Measurements from ENCODE around the gene ASZ1. TPM values are rescaled to one million over a fixed set of nuclear protein-coding genes. Genes with fewer than 3 reads are reported as not detected.

The ASZ1 gene
- total and polyA plus RNA-seq, 2 of the 4 experiments (the other 2 are of a cell fraction) = not detected

- peak overlapping the region; percentile 83; the same call in 1 of the 2 replicates for H2BK20ac ChIP-seq (ENCODE audit: low read depth, low read length)
- H4K5ac ChIP-seq (ENCODE audit: low read depth, low read length) = peak overlapping the region; percentile 88
- no peaks in the 10 kb centered on the region for H3K79me1 ChIP-seq (ENCODE audit: low read depth in 1 of 2, low read length in 2 of 2)
- no peak overlapping the region for H2AK5ac ChIP-seq (ENCODE audit: low read depth, low read length)
- H4K20me1 ChIP-seq (ENCODE audit: insufficient read depth, low read length) = no peaks in the 10 kb centered on the region
- no peaks in the 10 kb centered on the region for H3K9me1 ChIP-seq (ENCODE audit: insufficient read depth, low read length)
- H3K27me3 ChIP-seq (ENCODE audit: control insufficient read depth, insufficient read depth, low read length) = no peaks in the 10 kb centered on the region
- H2BK5ac ChIP-seq (ENCODE audit: low read depth, low read length, poor library complexity, severe bottlenecking) = no peak overlapping the region
- peaks cover 2% of the 10 kb centered on the region; the same call in 1 of the 2 replicates for H3K4me1 ChIP-seq (ENCODE audit: control insufficient read depth, insufficient read depth, low read length)
- peak overlapping the region; percentile 71; the same call in 1 of the 2 replicates for H3K27ac ChIP-seq (ENCODE audit: insufficient read depth, low read length)
- BruUV-seq (replicated peaks) = no TSS peak
- ATAC-seq (ENCODE audit: low read depth) (peak; percentile 82), DNase-seq (peak; percentile 53)
- H2AK9ac ChIP-seq (replicated peaks; ENCODE audit: low read depth, low read length, poor library complexity) = no peak overlapping the region
- ChIA-PET CTCF (interaction anchor here (0.6 to 1.6 kb wide), 4 partner anchors 11 to 330 kb away, joined by 3 to 6 read pairs (median 4); no protein-coding TSS in a partner anchor), POLR2A (ENCODE audit: unreplicated experiment) (no interaction called here)
- dilution Hi-C loops (cut with HindIII; ENCODE audit: low sequenced_read_pairs, unreplicated experiment) = no loop called here
- H3K4me3 ChIP-seq (ENCODE audit: insufficient read depth, low read depth, low read length) = no peak overlapping the region
- peak overlapping the region; percentile 41; the same call in 1 of the 2 replicates for H3K9ac ChIP-seq (ENCODE audit: low read depth, low read length)
- peak overlapping the region; percentile 83; the same call in 1 of the 2 replicates for H3K14ac ChIP-seq (replicated peaks; ENCODE audit: low read depth, low read length)
- in situ Hi-C loops (cut with MboI; ENCODE audit: low sequenced_read_pairs) = loop anchor here (10.0 kb wide), 1 partner anchor 451 kb away; no protein-coding TSS in a partner anchor
- H4K8ac ChIP-seq (ENCODE audit: low read depth in 2 of 2, low read length in 2 of 2) = peak overlapping the region in 1 of 2 experiments; percentile 71; a peak in 2 of 4 replicates
- peaks cover 2% of the 10 kb centered on the region; the same call in 1 of the 2 replicates for H3K9me3 ChIP-seq (ENCODE audit: control insufficient read depth, insufficient read depth, low read length)
- H3K23ac ChIP-seq (ENCODE audit: low read depth, low read length) = peak overlapping the region; percentile 68; the same call in 1 of the 2 replicates
- H3K18ac ChIP-seq (ENCODE audit: low read depth, low read length) = peak overlapping the region; percentile 94
- no peak overlapping the region for H2AFZ ChIP-seq (replicated peaks; ENCODE audit: low read length, poor library complexity)
- intact Hi-C loops (cut with micrococcal nuclease) = loop anchor here (1.0 to 5.0 kb wide), 5 partner anchors 73 to 455 kb away; no protein-coding TSS in a partner anchor
- H3K4me2 ChIP-seq (ENCODE audit: low read depth, low read length) = peak overlapping the region; percentile 36; the same call in 1 of the 2 replicates
- no peak overlapping the region; the same call in 1 of the 2 replicates for H3K56ac ChIP-seq (ENCODE audit: extremely low read depth, insufficient read depth, low read length)
- H2BK15ac ChIP-seq (ENCODE audit: low read depth, low read length) = peak overlapping the region; percentile 23; the same call in 1 of the 3 replicates
- H4K91ac ChIP-seq (ENCODE audit: insufficient read depth, low read depth, low read length) = peak overlapping the region; percentile 55; the same call in 1 of the 2 replicates
- peak overlapping the region; percentile 89 for H2BK120ac ChIP-seq (ENCODE audit: low read depth, low read length)
- peak overlapping the region; percentile 71; the same call in 1 of the 2 replicates for H3K4ac ChIP-seq (ENCODE audit: low read depth, low read length)
- WGBS, 2 experiments (ENCODE audit: extremely low coverage in 2 of 2, insufficient read length in 1 of 2) = 67% methylated on average over 1 of the region's 6 CpGs; no CpG with 5 or more reads in 1 of the 2 experiments
- H3K36me3 ChIP-seq (ENCODE audit: control insufficient read depth, insufficient read depth, low read length) = no peaks in the 10 kb centered on the region
- TF ChIP-seq, protein P1, sequence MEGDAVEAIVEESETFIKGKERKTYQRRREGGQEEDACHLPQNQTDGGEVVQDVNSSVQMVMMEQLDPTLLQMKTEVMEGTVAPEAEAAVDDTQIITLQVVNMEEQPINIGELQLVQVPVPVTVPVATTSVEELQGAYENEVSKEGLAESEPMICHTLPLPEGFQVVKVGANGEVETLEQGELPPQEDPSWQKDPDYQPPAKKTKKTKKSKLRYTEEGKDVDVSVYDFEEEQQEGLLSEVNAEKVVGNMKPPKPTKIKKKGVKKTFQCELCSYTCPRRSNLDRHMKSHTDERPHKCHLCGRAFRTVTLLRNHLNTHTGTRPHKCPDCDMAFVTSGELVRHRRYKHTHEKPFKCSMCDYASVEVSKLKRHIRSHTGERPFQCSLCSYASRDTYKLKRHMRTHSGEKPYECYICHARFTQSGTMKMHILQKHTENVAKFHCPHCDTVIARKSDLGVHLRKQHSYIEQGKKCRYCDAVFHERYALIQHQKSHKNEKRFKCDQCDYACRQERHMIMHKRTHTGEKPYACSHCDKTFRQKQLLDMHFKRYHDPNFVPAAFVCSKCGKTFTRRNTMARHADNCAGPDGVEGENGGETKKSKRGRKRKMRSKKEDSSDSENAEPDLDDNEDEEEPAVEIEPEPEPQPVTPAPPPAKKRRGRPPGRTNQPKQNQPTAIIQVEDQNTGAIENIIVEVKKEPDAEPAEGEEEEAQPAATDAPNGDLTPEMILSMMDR (conservative IDR thresholded peaks at IDR 0.05; ENCODE audit: low read depth, low read length) = peak; percentile 58
- TF ChIP-seq USF2 (IDR thresholded peaks at IDR 0.05; ENCODE audit: low read depth, low read length) (no peak), POLR2A (IDR thresholded peaks at IDR 0.05; ENCODE audit: low read depth, low read length) (no peak), SMC3 (IDR thresholded peaks at IDR 0.05; ENCODE audit: low read depth, low read length) (peak; percentile 47), MAFK (IDR thresholded peaks at IDR 0.05; ENCODE audit: low read depth, low read length) (no peak; the same call in 1 of the 2 replicates), BHLHE40 (IDR thresholded peaks at IDR 0.05; ENCODE audit: low read depth, low read length) (no peak), FOS (IDR thresholded peaks at IDR 0.05; ENCODE audit: low read depth, low read length) (no peak), CHD1 (IDR thresholded peaks at IDR 0.05; ENCODE audit: low read depth, low read length) (no peak), RAD21 (IDR thresholded peaks at IDR 0.05; ENCODE audit: low read length) (peak; percentile 64), MXI1 (IDR thresholded peaks at IDR 0.05; ENCODE audit: borderline replicate concordance, low read depth, low read length) (no peak), CEBPB (IDR thresholded peaks at IDR 0.05; ENCODE audit: low read depth, low read length) (no peak), ELK1 (IDR thresholded peaks at IDR 0.05; ENCODE audit: borderline replicate concordance, low read depth, low read length) (no peak), RCOR1 (IDR thresholded peaks at IDR 0.05; ENCODE audit: insufficient replicate concordance, low read length) (no peak)
Measured at GRCh38 chr7:117385363-117386109, 41.8 kb downstream of the ASZ1 start.
